Retinal pigment epithelial cell (primary cell): ENCODE data around the gene PTCRA.
"Not testable (repeated sequence)": the region's sequence is repeated elsewhere in the genome, so short reads cannot be mapped to it uniquely, and the experiment has no call there.

Experiments used
- DNase-seq: peaks from one replicate; pipeline ENCODE4 v3.0.0-alpha.2; 2010; ENCODE audit warnings: low read depth
- H3K4me3 ChIP-seq: 2 replicates; pipeline ENCODE4 v1.5.1; 2011; ENCODE audit warnings: mild to moderate bottlenecking, low read length, control low read depth, moderate library complexity
- TF ChIP-seq, protein P1 (sequence below): conservative IDR thresholded peaks from 2 replicates; pipeline ENCODE4 v1.5.1; 2011; ENCODE audit warnings: low read depth, low read length, control low read depth, inconsistent platforms

PTCRA gene

DNA sequence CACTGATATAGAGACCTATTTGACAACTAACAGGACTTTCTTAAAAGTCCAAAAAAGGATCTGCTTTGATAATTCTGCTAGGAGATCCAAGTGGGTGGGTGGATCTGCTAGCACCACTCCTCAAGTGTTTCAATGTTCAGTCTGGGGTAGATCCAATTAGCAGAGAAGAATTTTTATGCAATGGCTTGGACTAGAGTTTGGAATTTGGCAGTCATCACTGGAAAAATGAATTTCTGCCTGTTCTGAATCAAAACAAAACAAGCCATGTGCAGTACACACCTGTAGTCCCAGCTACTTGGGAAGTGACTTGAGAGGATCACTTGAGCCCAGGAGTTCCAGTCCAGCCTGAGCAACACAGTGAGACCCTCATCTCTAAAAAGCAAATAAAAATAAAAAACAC is 32.1 kb downstream of the PTCRA start:
- TF ChIP-seq, protein P1, sequence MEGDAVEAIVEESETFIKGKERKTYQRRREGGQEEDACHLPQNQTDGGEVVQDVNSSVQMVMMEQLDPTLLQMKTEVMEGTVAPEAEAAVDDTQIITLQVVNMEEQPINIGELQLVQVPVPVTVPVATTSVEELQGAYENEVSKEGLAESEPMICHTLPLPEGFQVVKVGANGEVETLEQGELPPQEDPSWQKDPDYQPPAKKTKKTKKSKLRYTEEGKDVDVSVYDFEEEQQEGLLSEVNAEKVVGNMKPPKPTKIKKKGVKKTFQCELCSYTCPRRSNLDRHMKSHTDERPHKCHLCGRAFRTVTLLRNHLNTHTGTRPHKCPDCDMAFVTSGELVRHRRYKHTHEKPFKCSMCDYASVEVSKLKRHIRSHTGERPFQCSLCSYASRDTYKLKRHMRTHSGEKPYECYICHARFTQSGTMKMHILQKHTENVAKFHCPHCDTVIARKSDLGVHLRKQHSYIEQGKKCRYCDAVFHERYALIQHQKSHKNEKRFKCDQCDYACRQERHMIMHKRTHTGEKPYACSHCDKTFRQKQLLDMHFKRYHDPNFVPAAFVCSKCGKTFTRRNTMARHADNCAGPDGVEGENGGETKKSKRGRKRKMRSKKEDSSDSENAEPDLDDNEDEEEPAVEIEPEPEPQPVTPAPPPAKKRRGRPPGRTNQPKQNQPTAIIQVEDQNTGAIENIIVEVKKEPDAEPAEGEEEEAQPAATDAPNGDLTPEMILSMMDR = no peak

DNA sequence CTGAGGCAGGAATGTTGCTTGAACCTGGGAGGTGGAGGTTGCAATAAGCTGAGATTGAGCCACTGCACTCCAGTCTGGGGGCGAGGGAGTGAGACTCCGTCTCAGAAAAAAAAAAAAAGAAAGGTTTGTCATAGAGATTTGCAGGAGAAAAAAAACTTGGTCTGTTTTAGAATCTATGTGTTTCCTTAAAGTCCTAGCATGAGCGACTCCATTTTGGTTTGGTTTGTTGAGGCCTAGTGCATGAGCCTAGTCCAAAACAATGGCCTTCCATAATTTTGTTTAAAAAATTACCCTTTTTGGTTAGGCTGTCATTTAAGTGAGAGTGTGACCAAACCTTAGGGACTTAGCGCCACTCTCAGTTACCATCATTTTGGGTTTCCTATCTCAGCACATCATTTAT is 36.5 kb downstream of the PTCRA start:
- no peak for DNase-seq
- TF ChIP-seq, protein P1 = no peak
- no peak overlapping the region for H3K4me3 ChIP-seq

More for the DNA sequence above, 32.1 kb downstream of the PTCRA start:
- DNase-seq = no peak
- no peak overlapping the region for H3K4me3 ChIP-seq

DNA sequence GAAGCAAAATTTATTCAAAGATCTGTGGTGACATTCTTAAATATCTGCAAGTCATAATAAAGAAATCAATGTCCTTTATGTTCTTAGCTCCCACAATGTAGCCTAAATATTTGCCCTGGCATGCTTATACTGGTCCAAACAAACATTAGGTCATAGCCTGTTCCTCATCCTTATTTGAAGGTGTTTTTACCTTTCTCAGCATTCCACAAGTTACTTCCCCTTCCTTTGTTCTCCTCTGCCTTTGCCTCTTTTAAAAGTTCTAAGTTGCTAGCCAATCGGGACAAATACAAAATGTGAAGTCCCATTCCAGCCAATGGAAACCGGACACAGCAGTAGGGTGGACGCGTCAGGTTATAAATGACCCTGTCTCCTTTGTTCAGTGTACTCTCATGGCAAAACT is 38.6 kb downstream of the PTCRA start:
- not testable (repeated sequence) for H3K4me3 ChIP-seq, DNase-seq

DNA sequence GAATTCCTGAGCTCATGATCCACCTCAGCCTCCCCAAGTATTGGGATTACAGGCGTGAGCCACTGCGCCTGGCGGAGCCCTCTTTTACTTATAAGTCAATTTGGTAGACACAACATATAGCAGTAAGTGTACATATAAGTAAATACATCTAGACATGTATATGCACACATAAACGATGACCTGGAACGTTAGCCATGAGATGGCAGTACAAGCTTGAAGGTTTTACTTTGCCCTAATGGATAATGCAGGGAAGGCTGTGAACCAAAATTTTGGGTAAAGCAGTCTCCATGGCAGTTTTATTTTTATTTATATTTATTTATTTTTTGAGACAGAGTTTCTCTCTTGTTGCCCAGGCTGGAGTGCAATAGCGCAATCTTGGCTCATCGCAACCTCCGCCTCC is 42.3 kb downstream of the PTCRA start:
- no peak overlapping the region for H3K4me3 ChIP-seq
- DNase-seq = no peak
- TF ChIP-seq, protein P1 = no peak

DNA sequence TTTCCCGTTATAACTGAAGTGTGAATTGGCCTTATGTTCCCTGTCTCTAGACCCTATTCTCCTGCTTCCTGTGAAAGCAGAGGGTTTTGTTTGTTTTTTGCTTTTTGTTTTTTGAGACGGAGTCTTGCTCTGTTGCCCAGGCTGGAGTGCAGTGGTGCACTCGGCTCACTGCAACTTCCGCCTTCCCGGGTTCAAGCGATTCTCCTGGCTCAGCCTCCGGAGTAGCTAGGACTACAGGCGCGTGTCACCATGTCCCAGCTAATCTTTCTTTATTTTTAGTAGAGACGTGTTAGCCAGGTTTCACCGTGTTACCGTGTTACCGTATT is 44.0 kb downstream of the PTCRA start:
- TF ChIP-seq, protein P1 = no peak
- DNase-seq = no peak
- peak overlapping the region; percentile 54 for H3K4me3 ChIP-seq

DNA sequence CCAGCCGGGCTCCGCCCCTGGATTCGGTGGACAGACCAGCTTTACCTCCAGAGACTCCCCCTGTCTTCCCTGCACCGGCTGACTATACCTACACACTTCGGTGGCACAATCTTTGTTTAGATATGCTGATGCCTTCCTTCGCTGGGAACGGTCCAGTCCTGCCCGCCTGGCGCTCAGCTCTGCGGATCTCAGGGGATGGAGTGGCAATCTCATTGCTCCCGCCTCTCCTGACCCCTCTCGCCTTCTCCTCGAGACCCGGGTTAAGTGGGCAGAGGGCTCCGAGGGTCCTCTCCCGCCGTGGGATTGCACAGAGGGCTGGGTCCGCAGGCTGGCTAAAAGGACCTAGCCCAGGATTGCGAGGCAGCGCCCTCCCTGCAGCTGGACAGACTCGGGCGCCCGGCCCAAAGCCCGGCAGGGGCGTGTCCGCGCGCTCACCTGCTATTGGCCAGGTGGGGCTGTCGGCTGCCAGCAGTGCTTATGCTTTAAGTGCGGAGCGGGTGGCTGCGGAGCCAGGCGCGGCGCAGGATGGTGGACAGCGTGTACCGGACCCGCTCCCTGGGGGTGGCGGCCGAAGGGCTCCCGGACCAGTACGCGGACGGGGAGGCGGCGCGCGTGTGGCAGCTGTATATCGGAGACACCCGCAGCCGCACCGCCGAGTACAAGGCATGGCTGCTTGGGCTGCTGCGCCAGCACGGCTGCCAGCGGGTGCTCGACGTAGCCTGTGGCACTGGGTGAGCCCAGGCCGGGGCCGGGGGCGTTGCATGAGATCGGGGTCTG is 44.6 kb downstream of the PTCRA start, which contains the start of gene GNMT:
GNMT (plus strand) TSS at position 512 of the 777 bp plus-strand sequence; CDS start at position 526, 14 bp downstream.
- DNase-seq = no peak
- TF ChIP-seq, protein P1 = peak; percentile 7
- peak within 1 kb of the TSS; percentile 54 for H3K4me3 ChIP-seq

DNA sequence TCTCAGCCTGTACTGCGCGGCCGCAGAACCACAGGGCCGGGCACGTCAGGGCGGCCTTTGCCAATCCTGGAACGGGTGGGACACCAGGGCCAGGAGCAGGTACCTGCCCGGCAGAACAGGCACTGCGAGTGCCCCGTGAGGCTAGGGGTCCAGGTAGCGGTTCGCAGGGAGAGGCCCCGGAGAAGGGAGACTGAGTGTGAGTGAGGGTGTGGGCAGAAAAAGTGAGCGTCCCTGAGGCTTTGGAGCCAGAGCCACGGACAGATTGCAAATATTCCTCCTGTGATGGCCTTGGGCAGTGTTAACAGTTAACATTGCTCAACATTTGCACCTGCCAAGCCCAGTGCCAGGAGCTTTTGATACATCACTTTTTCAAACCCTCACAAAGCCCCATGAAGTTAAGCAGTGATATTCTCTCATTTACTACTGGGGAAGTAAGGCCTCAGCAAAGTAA is 45.2 kb downstream of the PTCRA start:
- H3K4me3 ChIP-seq = peak overlapping the region; percentile 54
- DNase-seq = no peak
- TF ChIP-seq, protein P1 = no peak
